ENCODE measurements around the gene PIP4K2C. TPM values are rescaled to one million over a fixed set of nuclear protein-coding genes. Genes with fewer than 3 reads are reported as not detected.
"Not testable (repeated sequence)": the region's sequence is repeated elsewhere in the genome, so short reads cannot be mapped to it uniquely, and the experiment has no call there.

PIP4K2C gene
- total RNA-seq, 1 donor from 2014 or later = 46.6 TPM

- DNase-seq (ENCODE audit: low read depth) = no peak
- H3K4me3 ChIP-seq (ENCODE audit: low read depth, low read length) = no peak overlapping the region
- no peak for TF ChIP-seq CTCF (conservative IDR thresholded peaks at IDR 0.05; ENCODE audit: low read depth, low read length)
These were observed 27.6 kb upstream of the PIP4K2C start for GRCh38 chr12:57563358-57563757.

GRCh38 chr12:57564178-57564740 lies 26.7 kb upstream of the PIP4K2C start:
- no peak for TF ChIP-seq CTCF (conservative IDR thresholded peaks at IDR 0.05; ENCODE audit: low read depth, low read length)
- H3K4me3 ChIP-seq (ENCODE audit: low read depth, low read length) = no peak overlapping the region
- no peak for DNase-seq (ENCODE audit: low read depth)

- no peak overlapping the region for H3K4me3 ChIP-seq (ENCODE audit: low read depth, low read length)
- TF ChIP-seq CTCF (conservative IDR thresholded peaks at IDR 0.05; ENCODE audit: low read depth, low read length) = no peak
- DNase-seq (ENCODE audit: low read depth) = no peak
These were observed 22.2 kb upstream of the PIP4K2C start for GRCh38 chr12:57568838-57569237.

GRCh38 chr12:57569858-57570257 lies 21.1 kb upstream of the PIP4K2C start:
- no peak for TF ChIP-seq CTCF (conservative IDR thresholded peaks at IDR 0.05; ENCODE audit: low read depth, low read length)
- no peak overlapping the region for H3K4me3 ChIP-seq (ENCODE audit: low read depth, low read length)
- no peak for DNase-seq (ENCODE audit: low read depth)

GRCh38 chr12:57570438-57570837 lies 20.6 kb upstream of the PIP4K2C start:
- not testable (repeated sequence) for H3K4me3 ChIP-seq (ENCODE audit: low read depth, low read length); DNase-seq (ENCODE audit: low read depth)

- no peak for TF ChIP-seq CTCF (conservative IDR thresholded peaks at IDR 0.05; ENCODE audit: low read depth, low read length)
- DNase-seq (ENCODE audit: low read depth) = no peak
- no peak overlapping the region for H3K4me3 ChIP-seq (ENCODE audit: low read depth, low read length)
These were observed 18.8 kb upstream of the PIP4K2C start for GRCh38 chr12:57571926-57572762.

GRCh38 chr12:57574795-57575194 lies 16.2 kb upstream of the PIP4K2C start:
- H3K4me3 ChIP-seq (ENCODE audit: low read depth, low read length) = no peak overlapping the region
- DNase-seq (ENCODE audit: low read depth) = no peak
- TF ChIP-seq CTCF (conservative IDR thresholded peaks at IDR 0.05; ENCODE audit: low read depth, low read length) = no peak

All from epithelial cell of proximal tubule (primary cell).